Activated CD4-positive, alpha-beta T cell treated with anti-CD3 and anti-CD28 coated beads, Interleukin-2, amount 10 ng/mL, durations not matched to agents 7 days and 5 days (primary cell): ENCODE data around the gene SS18. TPM values are rescaled to one million over a fixed set of nuclear protein-coding genes. Genes with fewer than 3 reads are reported as not detected.
"Not testable (repeated sequence)": the region's sequence is repeated elsewhere in the genome, so short reads cannot be mapped to it uniquely, and the experiment has no call there.

Experiments
- CTCF ChIA-PET: fragments of 350-600 bp; sonication (Branson Sonifier 250); formaldehyde crosslinking; loops from one replicate; lab custom pipeline; 2021; ENCODE audit warnings: antibody characterized with exemption; lab: Charles Lee
- POLR2A ChIA-PET: fragments of 350-600 bp; sonication (Branson Sonifier 250); formaldehyde crosslinking; loops from one replicate; lab custom pipeline; 2021; ENCODE audit warnings: antibody characterized with exemption; lab: Charles Lee
- DNase-seq: peaks from one replicate; pipeline ENCODE4 v3.0.0-alpha.2; 2020
- H3K27ac Mint-ChIP-seq: one replicate; pipeline ENCODE4 v1.8.0; 2021; ENCODE audit warnings: mild to moderate bottlenecking, moderate library complexity, mixed read lengths
- H3K27me3 Mint-ChIP-seq: one replicate; pipeline ENCODE4 v1.8.0; 2021; ENCODE audit warnings: mixed read lengths
- H3K36me3 Mint-ChIP-seq: one replicate; pipeline ENCODE4 v1.8.0; 2021; ENCODE audit warnings: low read depth, mixed read lengths
- H3K4me1 Mint-ChIP-seq: one replicate; pipeline ENCODE4 v1.8.0; 2021; ENCODE audit warnings: mixed read lengths
- H3K4me3 Mint-ChIP-seq: one replicate; pipeline ENCODE4 v1.8.0; 2021; ENCODE audit warnings: mild to moderate bottlenecking, moderate library complexity, mixed read lengths
- H3K9me3 Mint-ChIP-seq: one replicate; pipeline ENCODE4 v1.8.0; 2021; ENCODE audit warnings: mixed read lengths
- total RNA-seq, 2 experiments: library from RNA; stranded (reverse); gene quantifications; one replicate each; pipeline ENCODE4 v1.2.3, GENCODE V29; 2021

SS18 gene, protein sequence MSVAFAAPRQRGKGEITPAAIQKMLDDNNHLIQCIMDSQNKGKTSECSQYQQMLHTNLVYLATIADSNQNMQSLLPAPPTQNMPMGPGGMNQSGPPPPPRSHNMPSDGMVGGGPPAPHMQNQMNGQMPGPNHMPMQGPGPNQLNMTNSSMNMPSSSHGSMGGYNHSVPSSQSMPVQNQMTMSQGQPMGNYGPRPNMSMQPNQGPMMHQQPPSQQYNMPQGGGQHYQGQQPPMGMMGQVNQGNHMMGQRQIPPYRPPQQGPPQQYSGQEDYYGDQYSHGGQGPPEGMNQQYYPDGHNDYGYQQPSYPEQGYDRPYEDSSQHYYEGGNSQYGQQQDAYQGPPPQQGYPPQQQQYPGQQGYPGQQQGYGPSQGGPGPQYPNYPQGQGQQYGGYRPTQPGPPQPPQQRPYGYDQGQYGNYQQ
- 10 to 100 TPM; 72.6 to 82.6 TPM for total RNA-seq

DNA sequence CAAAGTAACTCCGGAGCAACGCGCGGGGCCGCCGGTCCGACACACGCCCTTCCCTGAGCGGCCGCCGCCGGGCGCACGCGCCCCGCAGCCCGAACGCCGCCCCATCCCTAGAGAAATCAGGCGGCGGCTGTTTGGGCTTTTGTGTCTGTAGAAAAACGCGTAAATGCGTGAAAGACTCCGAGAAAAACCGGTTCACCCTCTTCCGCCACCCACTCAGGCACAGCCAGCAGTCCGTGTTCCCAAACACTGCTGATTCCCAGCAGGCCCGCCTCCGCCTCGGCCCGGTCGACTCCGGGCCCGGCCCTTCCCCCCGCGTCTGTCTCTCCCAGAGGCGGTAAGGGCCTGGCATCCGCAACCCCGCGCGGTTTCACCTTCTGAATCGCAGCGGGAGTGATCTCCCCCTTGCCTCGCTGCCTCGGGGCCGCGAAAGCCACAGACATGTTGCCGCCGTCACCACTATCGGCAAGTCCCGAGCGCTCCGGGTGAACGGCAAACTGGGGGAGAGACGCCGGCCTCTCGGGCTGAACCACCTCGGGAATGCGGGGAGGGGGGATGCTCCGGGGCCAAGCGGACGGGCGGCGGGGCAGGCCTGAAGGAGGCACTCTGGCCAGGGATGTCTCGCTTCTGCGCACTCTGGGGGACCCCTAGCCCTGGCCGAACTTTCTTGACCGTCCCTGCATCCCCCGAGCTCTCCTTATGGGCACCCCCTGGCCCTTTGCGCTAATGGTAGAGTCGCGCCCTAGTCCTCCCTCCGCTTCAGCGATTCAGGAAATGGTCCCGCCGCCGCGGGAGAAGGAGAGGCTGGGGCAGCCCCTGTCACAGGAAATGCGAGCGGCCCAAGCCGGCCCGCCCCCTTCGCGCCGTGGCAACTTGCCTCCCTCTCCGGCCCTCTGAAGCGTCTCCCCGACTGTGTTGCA lies at the start of gene SS18:
TSS of gene SS18 (minus strand) at position 484 of the 917 bp plus-strand sequence. CDS start at position 440, 44 bp downstream.
- Mint-ChIP-seq H3K27me3 (peaks cover 4% of the 10 kb centered on the region), H3K4me3 (peak within 1 kb of the TSS; percentile 95), H3K27ac (peak within 1 kb of the TSS; percentile 99), H3K9me3 (no peaks in the 10 kb centered on the region), H3K36me3 (peaks cover 12% of the 10 kb centered on the region), H3K4me1 (peaks cover 38% of the 10 kb centered on the region)
- POLR2A ChIA-PET, result no interaction called here
- DNase-seq, result peak; percentile 92
- CTCF ChIA-PET, result interaction anchor here (1.4 kb wide), 1 partner anchor 12 kb away, joined by 3 read pairs; no protein-coding TSS in a partner anchor

DNA sequence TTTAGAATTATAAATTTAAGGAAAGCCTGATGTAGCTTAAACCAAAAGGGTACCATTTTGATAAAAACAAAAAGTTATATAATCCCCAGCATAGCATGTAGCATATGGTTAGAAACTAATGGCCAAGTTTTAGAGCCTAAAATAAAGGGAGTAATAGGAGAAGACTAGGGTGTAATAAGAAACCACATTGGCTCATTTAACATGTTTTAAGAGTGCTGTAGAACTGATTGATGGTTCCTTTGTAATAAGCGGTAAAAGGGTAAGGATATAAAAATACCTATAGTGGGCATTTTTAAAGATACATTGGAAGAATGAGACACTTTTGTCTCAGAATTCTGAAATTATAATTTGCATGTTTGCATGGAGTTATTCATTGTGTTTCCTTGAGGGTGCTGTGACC lies 45.1 kb upstream of the SS18 start:
- no peak overlapping the region for H3K27ac Mint-ChIP-seq
- H3K4me3 Mint-ChIP-seq, result no peak overlapping the region
- H3K9me3 Mint-ChIP-seq, result no peaks in the 10 kb centered on the region
- no peaks in the 10 kb centered on the region for H3K27me3 Mint-ChIP-seq
- peaks cover 1% of the 10 kb centered on the region for H3K36me3 Mint-ChIP-seq
- no peak for DNase-seq
- ChIA-PET CTCF (interaction anchor here (0.6 kb wide), 1 partner anchor 32 kb away, joined by 3 read pairs; no protein-coding TSS in a partner anchor), POLR2A (no interaction called here)
- no peaks in the 10 kb centered on the region for H3K4me1 Mint-ChIP-seq

DNA sequence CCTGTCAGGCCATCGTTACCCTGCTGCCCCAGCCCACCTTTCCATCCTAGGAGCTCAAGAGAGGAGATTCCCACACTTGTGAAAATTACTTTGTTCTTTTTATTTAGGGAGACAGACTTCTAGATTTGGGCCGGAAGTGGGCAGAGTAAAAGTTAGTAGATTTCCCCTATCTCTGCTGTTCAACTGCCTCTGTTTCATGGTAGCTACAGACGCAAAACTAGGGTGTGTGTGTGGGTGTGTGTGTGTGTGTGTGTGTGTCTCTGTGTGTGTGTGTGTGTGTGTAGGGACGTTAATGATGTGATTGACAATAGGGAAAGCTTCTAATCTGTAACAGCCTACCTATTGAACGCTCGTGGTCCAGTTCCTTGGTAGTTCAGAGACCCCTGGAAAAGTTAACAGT lies 43.7 kb upstream of the SS18 start:
- peak overlapping the region; percentile 69 for H3K4me3 Mint-ChIP-seq
- H3K27ac Mint-ChIP-seq, result peak overlapping the region; percentile 86
- H3K9me3 Mint-ChIP-seq, result no peaks in the 10 kb centered on the region
- peak; percentile 7 for DNase-seq
- H3K27me3 Mint-ChIP-seq, result no peaks in the 10 kb centered on the region
- ChIA-PET POLR2A (interaction anchor here (0.6 kb wide), 2 partner anchors 19 to 61 kb away, joined by 3 read pairs; no protein-coding TSS in a partner anchor), CTCF (no interaction called here)
- H3K4me1 Mint-ChIP-seq, result no peaks in the 10 kb centered on the region
- H3K36me3 Mint-ChIP-seq, result no peaks in the 10 kb centered on the region

DNA sequence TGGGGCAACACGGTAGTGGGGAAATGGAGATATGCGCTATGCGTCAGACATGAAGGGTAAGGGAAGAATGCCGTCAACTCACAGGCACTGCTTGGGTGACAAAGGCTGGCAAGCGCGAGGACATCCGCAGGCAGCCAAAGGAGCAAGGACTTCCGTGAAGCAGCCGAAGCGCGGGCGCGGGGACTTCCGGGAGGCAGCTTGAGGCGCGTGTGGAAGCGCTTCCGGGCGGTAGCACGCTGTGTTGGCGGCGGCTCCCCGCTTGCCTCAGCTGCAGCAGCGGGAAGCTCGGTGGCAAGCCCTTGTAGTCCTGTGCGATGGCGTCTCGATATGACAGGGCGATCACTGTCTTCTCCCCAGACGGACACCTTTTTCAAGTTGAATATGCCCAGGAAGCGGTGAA lies 43.2 kb upstream of the SS18 start, which contains the start of gene PSMA8:
TSS of gene PSMA8 (plus strand) at position 218 of the 400 bp plus-strand sequence. CDS start at position 315, 97 bp downstream.
- peak; percentile 52 for DNase-seq
- Mint-ChIP-seq H3K4me1 (no peaks in the 10 kb centered on the region), H3K4me3 (peak within 1 kb of the TSS; percentile 69), H3K27ac (peak within 1 kb of the TSS; percentile 86), H3K9me3 (no peaks in the 10 kb centered on the region), H3K36me3 (no peaks in the 10 kb centered on the region), H3K27me3 (no peaks in the 10 kb centered on the region)
- POLR2A ChIA-PET, result interaction anchor here (0.6 kb wide), 2 partner anchors 19 to 62 kb away, joined by 3 read pairs; no protein-coding TSS in a partner anchor
- CTCF ChIA-PET, result no interaction called here

DNA sequence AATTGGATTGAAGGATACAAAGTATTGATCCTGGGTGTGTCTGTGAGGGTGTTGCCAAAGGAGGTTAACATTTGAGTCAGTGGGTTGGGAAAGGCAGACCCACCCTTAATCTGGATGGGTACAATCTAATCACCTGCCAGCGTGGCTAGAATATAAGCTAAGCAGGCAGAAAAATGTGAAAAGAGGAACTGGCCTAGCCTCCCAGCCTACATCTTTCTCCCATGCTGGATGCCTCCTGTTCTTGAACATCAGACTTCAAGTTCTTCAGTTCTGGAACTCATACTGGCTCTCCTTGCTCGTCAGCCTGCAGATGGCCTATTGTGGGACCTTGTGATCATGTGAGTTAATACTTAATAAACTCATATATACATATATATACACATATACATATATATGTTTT lies 37.8 kb upstream of the SS18 start:
- CTCF ChIA-PET, H3K4me3 Mint-ChIP-seq, POLR2A ChIA-PET, H3K27ac Mint-ChIP-seq, H3K4me1 Mint-ChIP-seq, H3K36me3 Mint-ChIP-seq, DNase-seq, H3K9me3 Mint-ChIP-seq, H3K27me3 Mint-ChIP-seq: not testable (repeated sequence)

DNA sequence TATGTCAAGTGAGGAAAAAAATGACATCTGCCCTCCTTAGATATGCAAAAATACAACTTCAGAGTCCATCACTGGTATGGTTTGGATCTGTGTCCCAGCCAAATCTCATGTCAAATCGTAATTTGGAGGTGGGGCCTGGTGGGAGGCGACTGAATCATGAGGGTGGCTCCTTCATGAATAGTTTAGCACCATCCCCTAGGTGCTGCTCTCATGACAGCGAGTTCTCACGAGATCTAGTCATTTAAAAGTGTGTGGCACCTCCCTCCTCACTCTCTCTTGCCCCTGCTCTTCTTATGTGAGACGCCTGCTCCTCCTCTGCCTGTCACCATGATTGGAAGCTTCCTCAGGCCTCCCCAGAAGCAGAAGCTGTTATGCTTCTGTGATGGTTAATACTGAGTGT lies 37.4 kb upstream of the SS18 start:
- no peak overlapping the region for H3K27ac Mint-ChIP-seq
- no peak for DNase-seq
- no peaks in the 10 kb centered on the region for H3K36me3 Mint-ChIP-seq
- ChIA-PET CTCF (no interaction called here), POLR2A (no interaction called here)
- H3K9me3 Mint-ChIP-seq, result peaks cover 7% of the 10 kb centered on the region
- no peak overlapping the region for H3K4me3 Mint-ChIP-seq
- H3K27me3 Mint-ChIP-seq, result no peaks in the 10 kb centered on the region
- no peaks in the 10 kb centered on the region for H3K4me1 Mint-ChIP-seq

DNA sequence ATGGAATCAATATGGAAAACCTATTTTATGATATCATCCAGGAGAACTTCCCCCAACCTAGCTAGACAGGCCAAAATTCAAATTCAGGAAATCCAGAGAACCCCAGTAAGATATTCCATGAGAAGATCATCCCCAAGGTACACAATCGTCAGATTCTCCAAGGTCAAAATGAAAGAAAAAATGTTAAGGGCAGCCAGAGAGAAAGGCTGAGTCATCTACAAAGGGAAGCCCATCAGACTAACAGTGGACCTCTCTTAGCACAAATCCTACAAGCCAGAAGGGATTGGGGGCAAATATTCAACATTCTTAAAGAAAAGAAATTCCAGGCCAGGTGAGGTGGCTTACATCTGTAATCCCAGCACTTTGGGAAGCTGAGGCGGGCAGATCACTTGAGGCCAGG lies 31.6 kb upstream of the SS18 start:
- H3K4me3 Mint-ChIP-seq, CTCF ChIA-PET, H3K27ac Mint-ChIP-seq, H3K27me3 Mint-ChIP-seq, POLR2A ChIA-PET, H3K36me3 Mint-ChIP-seq, H3K9me3 Mint-ChIP-seq, H3K4me1 Mint-ChIP-seq, DNase-seq: not testable (repeated sequence)

DNA sequence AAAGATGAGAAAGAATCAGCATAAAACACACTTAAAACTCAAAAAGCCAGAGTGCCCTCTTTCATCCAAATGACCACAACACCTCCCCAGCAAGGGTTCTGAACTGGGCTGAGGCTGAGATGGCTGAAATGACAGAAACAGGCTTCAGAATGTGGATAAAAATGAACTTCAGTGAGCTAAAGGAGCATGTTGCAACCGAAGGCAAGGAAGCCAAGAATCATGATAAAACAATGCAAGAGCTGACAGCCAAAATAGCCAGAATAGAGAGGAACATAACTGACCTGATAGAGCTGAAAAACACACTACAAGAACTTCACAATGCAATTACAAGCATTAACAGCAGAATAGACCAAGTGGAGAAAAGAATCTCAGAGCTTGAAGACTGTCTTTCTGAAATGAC lies 31.1 kb upstream of the SS18 start:
- Mint-ChIP-seq H3K4me1 (no peaks in the 10 kb centered on the region), H3K27ac (no peak overlapping the region), H3K4me3 (no peak overlapping the region), H3K9me3 (peaks cover 7% of the 10 kb centered on the region), H3K27me3 (peaks cover 2% of the 10 kb centered on the region), H3K36me3 (no peaks in the 10 kb centered on the region)
- CTCF ChIA-PET, result no interaction called here
- POLR2A ChIA-PET, result no interaction called here
- no peak for DNase-seq

DNA sequence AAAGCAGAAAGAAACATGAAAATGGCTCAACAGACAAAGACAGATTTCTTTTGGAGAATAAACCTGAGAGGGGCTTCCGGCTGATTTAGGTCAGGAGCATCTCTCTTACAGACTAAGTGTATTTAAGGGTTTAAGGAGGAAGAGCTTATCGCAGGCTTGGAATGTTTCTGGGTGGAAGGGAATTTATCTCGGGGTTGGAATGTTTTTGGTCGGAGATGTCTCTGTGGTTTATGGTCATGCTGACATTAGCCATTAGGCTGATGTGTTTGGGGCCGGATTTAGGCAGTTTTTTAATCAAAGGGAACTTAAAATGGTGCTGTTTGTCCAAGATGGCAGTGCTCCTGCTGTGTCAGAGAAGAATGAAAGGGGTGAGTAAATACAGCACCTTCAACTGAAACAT lies 28.8 kb upstream of the SS18 start:
- H3K36me3 Mint-ChIP-seq, result no peaks in the 10 kb centered on the region
- H3K27ac Mint-ChIP-seq, result no peak overlapping the region
- peaks cover 2% of the 10 kb centered on the region for H3K27me3 Mint-ChIP-seq
- no peak overlapping the region for H3K4me3 Mint-ChIP-seq
- ChIA-PET CTCF (no interaction called here), POLR2A (no interaction called here)
- peaks cover 7% of the 10 kb centered on the region for H3K9me3 Mint-ChIP-seq
- no peaks in the 10 kb centered on the region for H3K4me1 Mint-ChIP-seq
- no peak for DNase-seq

DNA sequence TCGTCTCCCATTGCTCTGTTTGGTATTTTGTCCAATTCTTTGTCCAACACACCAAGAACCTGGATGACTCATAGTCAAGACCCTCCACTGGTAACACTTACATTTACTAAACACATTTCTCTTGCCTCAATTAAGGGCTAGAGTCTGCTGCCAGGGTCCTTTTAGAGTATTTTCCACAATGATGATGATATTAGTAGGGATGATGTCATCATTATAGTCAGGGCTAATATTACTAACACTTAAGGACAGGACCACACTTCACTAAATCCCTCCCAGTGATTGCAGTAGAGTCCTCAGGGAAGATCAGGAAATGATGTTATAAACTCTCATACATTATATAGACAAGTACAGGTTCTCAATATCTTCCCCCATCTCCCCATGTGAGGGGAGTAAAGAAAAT lies 13.6 kb upstream of the SS18 start:
- POLR2A ChIA-PET, result interaction anchor here (0.6 kb wide), 1 partner anchor 250 kb away, joined by 4 read pairs; no protein-coding TSS in a partner anchor
- H3K9me3 Mint-ChIP-seq, result peaks cover 2% of the 10 kb centered on the region

DNA sequence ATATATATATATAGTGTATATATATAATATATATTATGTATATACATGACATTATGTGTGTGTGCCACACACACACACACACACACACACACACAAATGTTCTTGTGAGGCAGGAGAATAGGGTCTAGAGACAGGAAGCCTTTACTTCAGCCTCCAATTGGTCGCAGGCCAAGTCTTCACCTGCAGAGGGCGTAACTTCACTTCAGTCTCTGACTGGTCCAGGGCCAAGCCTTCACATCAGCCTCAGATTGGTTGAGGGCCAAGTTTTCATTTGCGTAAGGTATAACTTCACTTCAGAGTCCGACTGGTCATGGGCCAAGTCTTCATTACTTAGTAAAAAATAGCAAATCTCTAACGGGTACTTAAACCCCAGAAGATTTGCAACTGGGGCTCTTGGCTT lies 13.2 kb upstream of the SS18 start:
- peaks cover 2% of the 10 kb centered on the region for H3K9me3 Mint-ChIP-seq
- H3K4me1 Mint-ChIP-seq, result no peaks in the 10 kb centered on the region
- CTCF ChIA-PET, result interaction anchor here (1.4 kb wide), 1 partner anchor 14 kb away, joined by 3 read pairs; no protein-coding TSS in a partner anchor
- H3K27me3 Mint-ChIP-seq, result peaks cover 2% of the 10 kb centered on the region
- no peak overlapping the region for H3K27ac Mint-ChIP-seq
- no peaks in the 10 kb centered on the region for H3K36me3 Mint-ChIP-seq
- peak; percentile 36 for DNase-seq
- POLR2A ChIA-PET, result no interaction called here
- no peak overlapping the region for H3K4me3 Mint-ChIP-seq

More for the DNA sequence above, 13.6 kb upstream of the SS18 start:
- H3K4me3 Mint-ChIP-seq, result no peak overlapping the region
- H3K4me1 Mint-ChIP-seq, result no peaks in the 10 kb centered on the region
- no peak for DNase-seq
- no peak overlapping the region for H3K27ac Mint-ChIP-seq
- H3K36me3 Mint-ChIP-seq, result no peaks in the 10 kb centered on the region
- H3K27me3 Mint-ChIP-seq, result peaks cover 2% of the 10 kb centered on the region
- CTCF ChIA-PET, result interaction anchor here (0.6 kb wide), 1 partner anchor 35 kb away, joined by 4 read pairs; no protein-coding TSS in a partner anchor

DNA sequence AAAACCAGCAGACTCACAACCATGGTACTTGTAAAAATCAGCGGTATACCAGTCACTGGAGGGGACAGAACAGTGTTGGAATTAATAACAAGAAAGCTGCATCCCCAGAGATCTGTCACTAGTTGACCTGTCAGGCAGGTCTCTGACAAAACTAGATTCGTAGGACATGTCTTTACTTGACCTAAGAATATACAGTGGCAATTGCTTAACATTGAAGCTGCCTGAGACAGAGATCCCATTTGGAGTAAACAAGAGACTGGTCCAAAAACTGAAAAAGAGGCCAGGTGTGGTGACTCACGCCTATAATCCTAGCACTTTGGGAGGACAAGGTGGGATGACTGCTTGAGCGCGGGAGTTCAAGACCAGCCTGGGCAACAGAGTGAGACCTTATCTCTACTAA lies 7.2 kb upstream of the SS18 start:
- H3K9me3 Mint-ChIP-seq, result peaks cover 6% of the 10 kb centered on the region
- POLR2A ChIA-PET, result interaction anchor here (0.5 kb wide), 1 partner anchor 8 kb away, joined by 3 read pairs; no protein-coding TSS in a partner anchor
- H3K36me3 Mint-ChIP-seq, result peaks cover 2% of the 10 kb centered on the region
- peaks cover 8% of the 10 kb centered on the region for H3K27me3 Mint-ChIP-seq
- DNase-seq, result no peak
- no peaks in the 10 kb centered on the region for H3K4me1 Mint-ChIP-seq
- H3K4me3 Mint-ChIP-seq, result no peak overlapping the region
- CTCF ChIA-PET, result no interaction called here
- no peak overlapping the region for H3K27ac Mint-ChIP-seq
